ENCODE results near the gene ARHGAP1. TPM values are rescaled to one million over a fixed set of nuclear protein-coding genes. Genes with fewer than 3 reads are reported as not detected.
A peak's percentile ranks its signal among the peaks of the same experiment; 100 is the strongest.

ARHGAP1 gene
- total RNA-seq, 1 donor: 62.2 TPM

DNA sequence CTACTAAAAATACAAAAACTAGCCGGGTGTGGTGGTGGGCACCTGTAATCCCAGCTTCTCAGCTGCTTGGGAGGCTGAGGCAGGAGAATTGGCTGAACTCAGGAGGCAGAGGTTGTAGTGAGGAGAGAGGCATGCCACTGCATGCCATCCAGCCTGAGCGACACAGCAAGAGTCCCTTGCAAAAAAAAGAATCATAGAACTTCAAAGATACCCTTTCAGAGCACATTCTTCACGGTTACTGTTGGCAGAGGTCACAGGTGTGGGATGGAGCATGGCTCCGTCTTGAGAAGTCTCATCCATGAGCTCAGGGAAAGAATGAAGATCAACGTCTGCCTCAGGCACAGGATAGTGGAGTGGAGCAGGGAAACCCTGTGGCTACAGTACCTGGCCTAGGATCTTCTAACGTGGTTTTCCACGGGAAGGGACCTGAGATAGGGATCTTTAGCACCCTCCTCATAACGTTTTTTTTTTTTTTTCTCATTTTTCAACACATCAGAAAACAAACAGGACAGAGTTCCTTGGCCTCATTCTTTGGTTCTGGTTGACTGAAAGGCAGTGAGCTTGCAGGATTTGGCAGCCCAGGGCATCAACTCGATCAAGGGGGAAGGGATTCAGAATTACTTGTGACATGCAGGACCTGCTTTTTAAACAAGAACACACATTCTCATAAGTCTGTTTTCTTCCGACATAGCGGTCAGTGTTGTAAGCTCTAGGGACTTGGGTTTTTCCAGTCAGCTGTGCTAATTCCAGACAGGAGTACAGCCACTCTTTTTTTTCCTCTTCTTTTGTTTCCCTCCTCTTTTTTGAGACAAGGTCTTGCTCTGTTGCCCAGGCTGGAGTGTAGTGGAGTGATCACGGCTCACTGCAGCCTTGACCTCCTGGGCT, 41.4 kb upstream of the ARHGAP1 start:
- no peak overlapping the region for H3K4me3 ChIP-seq (ENCODE audit: low read depth, low read length)
- TF ChIP-seq, protein P1, sequence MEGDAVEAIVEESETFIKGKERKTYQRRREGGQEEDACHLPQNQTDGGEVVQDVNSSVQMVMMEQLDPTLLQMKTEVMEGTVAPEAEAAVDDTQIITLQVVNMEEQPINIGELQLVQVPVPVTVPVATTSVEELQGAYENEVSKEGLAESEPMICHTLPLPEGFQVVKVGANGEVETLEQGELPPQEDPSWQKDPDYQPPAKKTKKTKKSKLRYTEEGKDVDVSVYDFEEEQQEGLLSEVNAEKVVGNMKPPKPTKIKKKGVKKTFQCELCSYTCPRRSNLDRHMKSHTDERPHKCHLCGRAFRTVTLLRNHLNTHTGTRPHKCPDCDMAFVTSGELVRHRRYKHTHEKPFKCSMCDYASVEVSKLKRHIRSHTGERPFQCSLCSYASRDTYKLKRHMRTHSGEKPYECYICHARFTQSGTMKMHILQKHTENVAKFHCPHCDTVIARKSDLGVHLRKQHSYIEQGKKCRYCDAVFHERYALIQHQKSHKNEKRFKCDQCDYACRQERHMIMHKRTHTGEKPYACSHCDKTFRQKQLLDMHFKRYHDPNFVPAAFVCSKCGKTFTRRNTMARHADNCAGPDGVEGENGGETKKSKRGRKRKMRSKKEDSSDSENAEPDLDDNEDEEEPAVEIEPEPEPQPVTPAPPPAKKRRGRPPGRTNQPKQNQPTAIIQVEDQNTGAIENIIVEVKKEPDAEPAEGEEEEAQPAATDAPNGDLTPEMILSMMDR (IDR thresholded peaks at IDR 0.05; ENCODE audit: insufficient read depth, low read depth, low read length): no peak
- no peak for DNase-seq (ENCODE audit: low read depth)

DNA sequence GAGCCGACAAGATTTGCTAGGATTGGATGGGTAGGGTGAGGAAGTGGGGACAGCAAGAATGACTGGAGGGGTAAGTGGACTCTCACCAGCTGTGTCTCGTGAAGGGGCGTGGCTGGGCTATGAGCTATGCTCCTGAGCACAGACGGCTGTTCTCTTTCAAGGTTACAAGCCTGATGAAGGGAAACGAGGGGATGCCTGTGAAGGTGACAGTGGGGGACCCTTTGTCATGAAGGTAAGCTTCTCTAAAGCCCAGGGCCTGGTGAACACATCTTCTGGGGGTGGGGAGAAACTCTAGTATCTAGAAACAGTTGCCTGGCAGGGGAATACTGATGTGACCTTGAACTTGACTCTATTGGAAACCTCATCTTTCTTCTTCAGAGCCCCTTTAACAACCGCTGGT, 38.5 kb upstream of the ARHGAP1 start:
- TF ChIP-seq, protein P1 (IDR thresholded peaks at IDR 0.05; ENCODE audit: insufficient read depth, low read depth, low read length): no peak
- no peak for DNase-seq (ENCODE audit: low read depth)
- no peak overlapping the region for H3K4me3 ChIP-seq (ENCODE audit: low read depth, low read length)

DNA sequence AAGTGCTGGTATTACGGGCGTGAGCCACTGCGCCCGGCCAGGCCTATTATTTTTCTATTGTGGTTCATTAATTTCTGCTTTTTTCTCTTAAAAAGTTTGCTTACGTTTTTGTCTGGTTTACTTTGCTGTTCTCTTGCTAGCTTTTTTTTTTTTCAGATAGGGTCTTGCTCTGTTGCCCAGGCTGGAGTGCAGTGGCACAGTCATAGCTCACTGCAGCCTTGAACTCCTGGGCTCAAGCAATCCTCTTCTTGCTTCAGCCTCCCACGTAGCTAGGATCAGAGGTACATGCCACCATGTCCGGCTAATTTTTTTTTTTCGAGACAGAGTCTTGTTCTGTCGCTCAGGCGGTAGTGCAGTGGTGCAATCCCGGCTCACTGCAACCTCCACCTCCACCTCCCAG, 37.3 kb upstream of the ARHGAP1 start:
- TF ChIP-seq, protein P1 (IDR thresholded peaks at IDR 0.05; ENCODE audit: insufficient read depth, low read depth, low read length): no peak
- H3K4me3 ChIP-seq (ENCODE audit: low read depth, low read length): no peak overlapping the region

DNA sequence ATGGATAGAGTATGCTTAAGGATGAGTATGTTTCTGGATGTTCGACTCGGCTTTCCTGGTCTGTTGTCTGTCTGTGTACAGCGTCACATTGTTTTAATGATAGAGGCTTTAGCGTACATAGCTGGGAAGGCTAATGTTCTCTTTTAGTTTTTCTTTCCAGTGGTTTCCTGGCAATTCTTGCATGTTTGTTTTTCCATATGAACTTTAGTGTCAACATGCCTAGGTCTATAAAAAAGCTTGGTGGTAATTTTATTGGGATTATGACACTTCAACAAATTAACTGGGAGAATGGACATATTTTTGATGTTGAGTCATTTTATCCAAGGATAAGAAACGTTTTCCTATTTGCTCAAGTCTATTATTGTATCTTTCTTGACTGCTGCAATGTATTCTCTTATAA, 36.2 kb upstream of the ARHGAP1 start:
- no peak overlapping the region for H3K4me3 ChIP-seq (ENCODE audit: low read depth, low read length)
- TF ChIP-seq, protein P1 (IDR thresholded peaks at IDR 0.05; ENCODE audit: insufficient read depth, low read depth, low read length): no peak
- peak; percentile 83 for DNase-seq (ENCODE audit: low read depth)

More for the DNA sequence above, 37.3 kb upstream of the ARHGAP1 start:
- DNase-seq (ENCODE audit: low read depth): no peak

DNA sequence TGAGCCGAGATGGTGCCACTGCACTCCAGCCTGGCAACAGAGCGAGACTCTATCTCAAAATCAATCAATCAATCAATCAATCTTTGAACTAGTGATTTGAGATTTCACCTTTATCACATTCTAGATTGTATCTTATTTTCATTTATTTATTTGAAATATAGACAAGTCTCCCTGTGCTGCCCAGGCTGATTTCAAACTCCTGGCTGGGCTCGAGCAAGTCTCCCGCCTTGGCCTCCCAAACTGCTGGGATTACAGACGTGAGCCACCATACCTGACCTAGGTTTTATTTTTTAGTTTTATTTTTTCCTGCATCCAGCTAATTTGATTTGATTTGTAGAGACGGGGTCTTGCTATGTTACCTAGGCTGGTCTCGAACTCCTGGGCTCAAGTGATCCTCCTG, 35.7 kb upstream of the ARHGAP1 start:
- TF ChIP-seq, protein P1 (IDR thresholded peaks at IDR 0.05; ENCODE audit: insufficient read depth, low read depth, low read length): no peak
- no peak for DNase-seq (ENCODE audit: low read depth)
- H3K4me3 ChIP-seq (ENCODE audit: low read depth, low read length): no peak overlapping the region

DNA sequence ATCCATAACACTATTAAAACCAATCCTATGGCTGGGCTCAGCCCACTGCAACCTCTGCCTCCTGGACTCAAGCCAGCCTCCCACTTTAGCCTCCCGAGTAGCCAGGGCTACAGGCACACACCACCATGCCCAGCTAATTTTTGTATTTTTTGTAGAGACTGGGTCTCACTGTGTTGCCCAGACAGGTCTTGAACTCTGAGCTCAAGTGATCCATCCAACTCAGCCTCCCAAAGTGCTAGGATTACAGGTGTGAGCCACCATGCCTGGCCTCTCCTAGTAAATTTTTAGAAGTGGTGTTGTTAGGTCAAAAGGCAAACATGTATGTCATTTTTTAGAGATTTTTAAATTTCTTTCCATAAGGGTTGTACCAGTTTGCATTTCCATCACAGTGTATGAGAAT, 32.8 kb upstream of the ARHGAP1 start:
- H3K4me3 ChIP-seq (ENCODE audit: low read depth, low read length): no peak overlapping the region
- TF ChIP-seq, protein P1 (IDR thresholded peaks at IDR 0.05; ENCODE audit: insufficient read depth, low read depth, low read length): no peak
- no peak for DNase-seq (ENCODE audit: low read depth)
